ENCODE measurements around the gene TRIM52.
"Not testable (repeated sequence)": the region's sequence is repeated elsewhere in the genome, so short reads cannot be mapped to it uniquely, and the experiment has no call there.

Gene TRIM52

DNA sequence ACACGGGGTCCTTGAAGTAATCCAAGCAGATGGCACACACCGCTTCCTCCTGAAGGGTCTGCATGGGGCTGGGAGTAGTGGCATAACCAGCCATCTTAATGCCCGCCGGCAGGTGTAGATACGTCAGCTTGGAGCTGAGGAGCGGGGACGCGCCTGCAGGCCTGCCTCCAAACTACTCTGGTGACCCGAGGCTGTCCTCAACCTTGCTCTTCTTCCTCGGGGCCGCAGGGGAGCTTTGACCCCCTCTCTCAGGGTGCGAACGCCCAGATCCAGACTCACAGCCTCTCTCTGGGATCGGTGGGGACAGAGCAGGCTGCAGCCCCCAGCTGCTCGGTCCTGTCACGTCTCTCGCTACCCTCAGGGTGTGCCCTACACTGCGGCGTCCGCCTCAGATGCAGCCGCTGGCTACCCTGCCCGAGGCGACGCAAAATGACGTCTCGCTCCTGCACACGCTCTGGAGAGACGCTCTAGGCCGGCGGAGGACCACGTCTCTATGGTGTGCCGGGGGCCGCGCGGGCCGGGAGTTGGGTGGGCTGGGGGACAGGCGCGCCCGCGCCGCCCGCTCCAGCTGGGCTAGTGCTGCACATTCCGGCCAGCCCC, at the start of gene TRIM52:
Gene TRIM52, minus strand, starts transcription at position 424 of the 600 bp plus-strand sequence. Its CDS starts 330 bp downstream, at position 94.
- Histone ChIP-seq H3K27me3 (ENCODE audit: insufficient read depth, low read length) (no peaks in the 10 kb centered on the region), H3K36me3 (ENCODE audit: insufficient read depth, low read length) (peaks cover 19% of the 10 kb centered on the region), H3K9ac (ENCODE audit: low read length) (peak within 1 kb of the TSS; percentile 99), H3K27ac (ENCODE audit: low read depth, low read length, poor library complexity, severe bottlenecking) (peak within 1 kb of the TSS; percentile 80), H3K9me3 (ENCODE audit: low read length) (no peaks in the 10 kb centered on the region), H3F3A (ENCODE audit: insufficient read depth, low read length) (no peaks in the 10 kb centered on the region), H4K20me1 (ENCODE audit: insufficient read depth, low read length) (no peaks in the 10 kb centered on the region), H3K4me1 (ENCODE audit: insufficient read depth, low read length, severe bottlenecking) (peaks cover 40% of the 10 kb centered on the region), H2AFZ (ENCODE audit: low read length) (no peak within 1 kb of the TSS), H3K79me2 (ENCODE audit: insufficient read depth, low read length) (peaks cover 38% of the 10 kb centered on the region), H3K9me2 (ENCODE audit: low read depth, low read length) (no peaks in the 10 kb centered on the region), H3K4me3 (ENCODE audit: low read depth, low read length, poor library complexity, severe bottlenecking) (peak within 1 kb of the TSS; percentile 93), H3K4me2 (ENCODE audit: low read length) (peak within 1 kb of the TSS; percentile 80)
- TF ChIP-seq EZH2 (IDR thresholded peaks at IDR 0.05; ENCODE audit: borderline replicate concordance, low read length) = no peak
- TF ChIP-seq, protein P1, sequence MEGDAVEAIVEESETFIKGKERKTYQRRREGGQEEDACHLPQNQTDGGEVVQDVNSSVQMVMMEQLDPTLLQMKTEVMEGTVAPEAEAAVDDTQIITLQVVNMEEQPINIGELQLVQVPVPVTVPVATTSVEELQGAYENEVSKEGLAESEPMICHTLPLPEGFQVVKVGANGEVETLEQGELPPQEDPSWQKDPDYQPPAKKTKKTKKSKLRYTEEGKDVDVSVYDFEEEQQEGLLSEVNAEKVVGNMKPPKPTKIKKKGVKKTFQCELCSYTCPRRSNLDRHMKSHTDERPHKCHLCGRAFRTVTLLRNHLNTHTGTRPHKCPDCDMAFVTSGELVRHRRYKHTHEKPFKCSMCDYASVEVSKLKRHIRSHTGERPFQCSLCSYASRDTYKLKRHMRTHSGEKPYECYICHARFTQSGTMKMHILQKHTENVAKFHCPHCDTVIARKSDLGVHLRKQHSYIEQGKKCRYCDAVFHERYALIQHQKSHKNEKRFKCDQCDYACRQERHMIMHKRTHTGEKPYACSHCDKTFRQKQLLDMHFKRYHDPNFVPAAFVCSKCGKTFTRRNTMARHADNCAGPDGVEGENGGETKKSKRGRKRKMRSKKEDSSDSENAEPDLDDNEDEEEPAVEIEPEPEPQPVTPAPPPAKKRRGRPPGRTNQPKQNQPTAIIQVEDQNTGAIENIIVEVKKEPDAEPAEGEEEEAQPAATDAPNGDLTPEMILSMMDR (IDR thresholded peaks at IDR 0.05; ENCODE audit: low read length) = no peak

DNA sequence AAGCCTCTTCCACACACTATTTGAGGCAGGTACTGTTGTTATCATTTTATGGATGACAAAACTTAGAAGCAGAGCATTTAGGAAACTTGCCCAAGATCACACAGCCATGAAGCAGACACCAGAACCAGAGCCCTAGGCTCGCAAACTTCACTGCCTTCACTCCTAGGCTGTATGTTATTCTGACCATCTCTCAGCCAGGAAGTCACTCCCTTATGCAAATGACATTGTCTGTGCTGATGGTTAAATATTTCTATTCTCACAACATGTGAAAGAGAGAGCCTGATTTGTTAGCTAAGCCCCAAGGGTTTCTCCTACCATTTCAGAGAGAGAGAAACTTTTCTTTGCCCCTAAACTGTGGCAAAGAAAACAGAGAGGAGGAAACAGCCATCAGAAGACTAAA, 26.4 kb upstream of the TRIM52 start:
- not testable (repeated sequence) for H3K4me1 ChIP-seq (ENCODE audit: insufficient read depth, low read length, severe bottlenecking); H3K4me3 ChIP-seq (ENCODE audit: low read depth, low read length, poor library complexity, severe bottlenecking); H2AFZ ChIP-seq (ENCODE audit: low read length); H3F3A ChIP-seq (ENCODE audit: insufficient read depth, low read length); H3K27me3 ChIP-seq (ENCODE audit: insufficient read depth, low read length); H3K4me2 ChIP-seq (ENCODE audit: low read length); H3K9me2 ChIP-seq (ENCODE audit: low read depth, low read length); H3K9me3 ChIP-seq (ENCODE audit: low read length); H3K27ac ChIP-seq (ENCODE audit: low read depth, low read length, poor library complexity, severe bottlenecking); H3K9ac ChIP-seq (ENCODE audit: low read length); H3K79me2 ChIP-seq (ENCODE audit: insufficient read depth, low read length); H4K20me1 ChIP-seq (ENCODE audit: insufficient read depth, low read length); H3K36me3 ChIP-seq (ENCODE audit: insufficient read depth, low read length)

DNA sequence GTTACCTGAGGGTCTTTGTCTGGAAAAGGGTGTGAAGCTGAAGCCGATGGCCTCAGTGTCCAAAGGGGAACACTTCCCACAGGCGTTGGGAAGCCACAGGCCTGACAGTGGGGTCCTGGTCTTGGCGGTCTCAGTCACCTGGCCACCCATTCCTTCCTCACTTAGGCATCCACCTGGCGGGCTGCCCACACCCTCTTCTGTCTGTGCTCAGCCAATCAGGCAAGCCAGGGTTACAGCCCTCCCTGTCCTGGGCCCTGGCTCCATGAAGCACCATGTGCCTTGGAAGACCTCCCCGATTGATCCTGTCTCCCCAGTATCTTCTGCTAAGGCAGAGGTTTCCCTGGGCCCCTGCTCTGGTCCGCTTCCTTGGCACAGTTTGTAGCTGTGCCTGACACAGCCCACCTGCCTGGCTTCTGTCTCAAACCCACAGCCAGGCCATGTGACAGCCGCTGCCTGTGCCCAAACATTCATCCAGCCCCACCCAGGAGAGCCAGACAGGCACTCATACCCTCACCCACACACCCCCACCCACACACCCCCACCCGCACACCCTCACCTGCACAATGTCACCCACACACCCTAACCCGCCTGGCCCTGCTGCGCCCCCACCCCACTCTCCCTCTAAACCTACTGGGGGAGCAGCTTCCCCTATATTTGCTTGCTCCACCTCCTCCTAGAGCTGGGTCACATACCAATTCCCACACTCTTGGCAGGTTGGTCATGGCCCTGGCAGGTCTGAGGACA, 25.2 kb upstream of the TRIM52 start:
- H4K20me1 ChIP-seq (ENCODE audit: insufficient read depth, low read length); H3K36me3 ChIP-seq (ENCODE audit: insufficient read depth, low read length); H3K27ac ChIP-seq (ENCODE audit: low read depth, low read length, poor library complexity, severe bottlenecking); H3F3A ChIP-seq (ENCODE audit: insufficient read depth, low read length); H3K4me3 ChIP-seq (ENCODE audit: low read depth, low read length, poor library complexity, severe bottlenecking); H3K4me2 ChIP-seq (ENCODE audit: low read length); H3K9ac ChIP-seq (ENCODE audit: low read length); H3K9me3 ChIP-seq (ENCODE audit: low read length); H3K79me2 ChIP-seq (ENCODE audit: insufficient read depth, low read length); H3K9me2 ChIP-seq (ENCODE audit: low read depth, low read length); H3K27me3 ChIP-seq (ENCODE audit: insufficient read depth, low read length); H2AFZ ChIP-seq (ENCODE audit: low read length); H3K4me1 ChIP-seq (ENCODE audit: insufficient read depth, low read length, severe bottlenecking): not testable (repeated sequence)

DNA sequence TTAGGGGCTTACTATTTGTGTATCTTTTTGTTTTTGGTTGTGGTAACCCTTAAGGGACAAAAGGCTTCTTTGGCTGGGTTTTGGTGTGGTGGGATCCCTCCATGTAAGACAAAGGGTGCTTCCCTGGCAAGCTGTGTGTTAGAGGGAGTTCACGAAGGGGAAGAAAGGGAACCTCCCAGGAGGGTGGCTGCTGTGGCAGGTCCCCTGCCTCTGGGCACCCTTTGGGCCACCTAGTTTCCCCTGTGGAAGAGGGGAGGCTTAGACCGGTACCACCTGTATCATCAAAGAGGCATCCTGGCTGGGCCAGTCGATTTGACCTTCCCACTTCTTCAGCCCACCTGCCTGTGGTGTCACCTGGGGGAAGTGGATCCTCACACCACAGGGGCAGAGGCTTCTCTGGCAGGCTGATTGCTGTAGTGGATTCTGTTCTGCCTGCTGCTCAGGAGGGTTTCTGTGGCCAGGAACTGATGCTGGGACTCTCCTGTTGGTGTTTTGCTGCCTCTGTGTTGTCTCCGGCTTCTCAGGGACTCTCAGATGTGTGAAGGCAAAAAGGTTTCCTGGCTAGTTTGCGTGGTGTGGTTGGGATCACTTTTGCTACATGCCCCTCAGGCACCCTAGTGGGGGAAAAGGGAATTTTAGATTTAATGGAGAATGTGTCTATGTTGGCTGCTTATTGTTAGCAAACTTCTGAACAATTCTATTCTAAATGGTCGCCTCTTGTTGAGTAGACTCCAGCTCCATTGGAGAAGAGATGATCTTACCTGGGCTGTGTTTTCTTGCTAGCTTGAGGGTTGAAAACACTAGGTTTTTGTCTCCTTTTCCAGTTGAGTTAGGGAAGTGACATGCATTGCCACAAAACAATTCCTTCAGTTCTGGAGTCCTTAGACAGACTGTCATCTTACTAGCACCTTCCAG, 23.2 kb upstream of the TRIM52 start:
- not testable (repeated sequence) for H3K9me3 ChIP-seq (ENCODE audit: low read length); H3K79me2 ChIP-seq (ENCODE audit: insufficient read depth, low read length); H3F3A ChIP-seq (ENCODE audit: insufficient read depth, low read length); H3K27ac ChIP-seq (ENCODE audit: low read depth, low read length, poor library complexity, severe bottlenecking); H3K4me3 ChIP-seq (ENCODE audit: low read depth, low read length, poor library complexity, severe bottlenecking); H4K20me1 ChIP-seq (ENCODE audit: insufficient read depth, low read length); H3K4me2 ChIP-seq (ENCODE audit: low read length); H3K9ac ChIP-seq (ENCODE audit: low read length); H3K36me3 ChIP-seq (ENCODE audit: insufficient read depth, low read length); H3K4me1 ChIP-seq (ENCODE audit: insufficient read depth, low read length, severe bottlenecking); H3K27me3 ChIP-seq (ENCODE audit: insufficient read depth, low read length); H2AFZ ChIP-seq (ENCODE audit: low read length); H3K9me2 ChIP-seq (ENCODE audit: low read depth, low read length)

Data from OCI-LY1 (cell line).